ENCODE measurements around the gene MRGPRX2.

GRCh38 chr11:19012636-19013035 lies 47.9 kb downstream of the MRGPRX2 start:
- TF ChIP-seq POLR2AphosphoS5 (IDR thresholded peaks at IDR 0.05; ENCODE audit: insufficient read depth, low read depth, low read length), result no peak
- TF ChIP-seq CTCF (IDR thresholded peaks at IDR 0.05; ENCODE audit: extremely low read depth in 1 of 2, insufficient read depth in 1 of 2, low read depth in 1 of 2, low read length in 2 of 2), result no peak
- no peak for TF ChIP-seq POLR2A (IDR thresholded peaks at IDR 0.05; ENCODE audit: low read depth, low read length)

Measured in endothelial cell of umbilical vein (primary cell).